ENCODE results near the gene AKAP5.

The AKAP5 gene, protein sequence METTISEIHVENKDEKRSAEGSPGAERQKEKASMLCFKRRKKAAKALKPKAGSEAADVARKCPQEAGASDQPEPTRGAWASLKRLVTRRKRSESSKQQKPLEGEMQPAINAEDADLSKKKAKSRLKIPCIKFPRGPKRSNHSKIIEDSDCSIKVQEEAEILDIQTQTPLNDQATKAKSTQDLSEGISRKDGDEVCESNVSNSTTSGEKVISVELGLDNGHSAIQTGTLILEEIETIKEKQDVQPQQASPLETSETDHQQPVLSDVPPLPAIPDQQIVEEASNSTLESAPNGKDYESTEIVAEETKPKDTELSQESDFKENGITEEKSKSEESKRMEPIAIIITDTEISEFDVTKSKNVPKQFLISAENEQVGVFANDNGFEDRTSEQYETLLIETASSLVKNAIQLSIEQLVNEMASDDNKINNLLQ

GRCh38 chr14:64465191-64465822 lies at the start of gene AKAP5:
Gene AKAP5, plus strand, starts transcription at chr14:64465499. Its CDS starts 2,896 bp downstream, at chr14:64468395.
- DNase-seq, result peak; percentile 59

- no peak for DNase-seq
These were observed 48.9 kb upstream of the AKAP5 start for GRCh38 chr14:64416348-64416932.

GRCh38 chr14:64417055-64417770 lies 48.1 kb upstream of the AKAP5 start:
- DNase-seq, result no peak

GRCh38 chr14:64417771-64418125 lies 47.6 kb upstream of the AKAP5 start:
- DNase-seq, result no peak

DNA sequence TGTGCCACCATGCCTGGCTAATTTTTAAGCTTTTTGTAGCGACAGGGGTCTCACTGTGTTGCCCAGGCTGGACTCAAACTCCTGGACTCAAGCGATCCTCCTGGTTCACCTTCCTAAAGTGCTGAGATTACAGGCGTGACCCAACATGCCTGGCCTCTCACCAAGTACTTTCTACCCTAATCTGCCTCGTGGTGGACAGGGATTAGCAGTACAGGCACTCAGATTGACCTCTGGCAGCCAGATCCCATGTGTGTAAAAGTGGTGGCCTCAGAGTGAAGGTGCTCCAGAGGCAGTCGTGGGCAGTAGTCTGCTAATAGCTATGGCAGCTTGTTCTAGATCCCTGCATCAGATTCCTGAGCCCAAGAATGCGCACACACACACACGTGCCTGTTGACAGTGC lies 46.3 kb upstream of the AKAP5 start:
- no peak for DNase-seq

GRCh38 chr14:64421166-64421565 lies 44.1 kb upstream of the AKAP5 start:
- no peak for DNase-seq

DNA sequence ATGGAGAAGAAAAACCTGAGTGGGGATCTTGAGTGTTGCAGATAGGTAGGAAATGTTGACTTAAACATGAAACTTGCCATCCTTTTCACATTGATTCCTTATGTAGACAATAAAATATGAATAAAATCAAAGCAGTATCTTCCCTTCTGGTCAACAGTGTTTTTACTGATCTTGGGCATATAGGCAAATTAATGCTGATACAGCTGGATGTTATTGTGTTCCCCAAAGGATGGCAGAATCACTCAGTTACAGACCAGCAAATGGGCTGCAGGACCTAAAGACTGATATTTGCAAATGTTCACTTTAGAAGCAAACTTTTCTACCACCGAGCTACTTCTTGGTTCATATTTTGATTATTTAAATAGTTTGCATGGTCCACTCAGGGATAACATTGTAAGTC lies 43.3 kb upstream of the AKAP5 start:
- no peak for DNase-seq

DNA sequence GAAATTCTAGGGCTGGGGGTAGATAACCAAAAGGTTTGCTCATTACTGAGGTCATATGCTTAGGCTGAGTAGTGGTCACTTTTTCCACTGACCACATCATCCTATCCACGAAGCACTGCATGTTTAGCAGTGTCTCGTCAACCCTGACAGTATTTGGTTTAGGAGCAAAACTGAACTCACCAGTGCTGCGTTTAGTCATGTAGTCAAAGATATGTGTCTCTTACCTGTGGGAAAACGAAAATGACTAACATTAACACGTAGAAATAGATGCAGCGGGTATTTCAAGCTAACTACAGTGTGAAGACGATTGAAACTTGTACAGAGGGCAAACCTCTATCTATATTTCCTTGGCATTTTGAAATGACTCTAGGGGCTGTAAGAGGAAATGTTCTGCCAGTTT lies 42.5 kb upstream of the AKAP5 start:
- DNase-seq, result no peak

- DNase-seq, result no peak
These were observed 41.3 kb upstream of the AKAP5 start for GRCh38 chr14:64423987-64424386.

GRCh38 chr14:64434528-64434927 lies 30.8 kb upstream of the AKAP5 start:
- DNase-seq, result no peak

DNA sequence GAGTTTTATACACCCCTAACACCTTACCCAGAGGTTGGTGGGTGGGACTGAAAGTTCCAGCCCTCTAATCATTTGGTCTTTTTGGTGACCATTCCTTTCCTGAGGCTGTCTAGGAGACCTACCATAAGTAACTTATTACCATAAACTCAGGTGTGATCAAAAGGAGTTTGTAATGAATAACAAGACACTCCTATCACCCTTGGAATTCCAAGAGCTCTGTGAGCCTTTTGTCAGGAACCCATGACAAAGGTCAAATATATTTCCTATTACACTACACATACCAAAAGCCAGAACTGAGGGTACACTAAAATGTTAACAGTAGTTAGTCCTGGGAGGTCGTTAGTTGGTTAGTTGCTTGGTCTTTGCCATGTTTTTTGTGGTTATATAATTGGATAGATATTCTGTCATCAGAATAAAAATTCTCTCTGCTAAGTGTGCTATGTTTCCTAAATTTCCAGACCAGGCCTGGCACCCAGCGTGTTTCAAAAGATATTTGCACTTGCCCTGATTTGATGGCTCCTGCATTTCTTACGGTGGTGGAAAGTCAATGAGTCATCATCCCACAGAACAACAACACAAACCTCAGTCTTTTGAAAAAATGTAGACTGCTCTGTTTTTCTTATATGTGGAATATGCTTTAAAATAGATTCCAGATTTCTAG lies 27.0 kb upstream of the AKAP5 start:
- no peak for DNase-seq

DNA sequence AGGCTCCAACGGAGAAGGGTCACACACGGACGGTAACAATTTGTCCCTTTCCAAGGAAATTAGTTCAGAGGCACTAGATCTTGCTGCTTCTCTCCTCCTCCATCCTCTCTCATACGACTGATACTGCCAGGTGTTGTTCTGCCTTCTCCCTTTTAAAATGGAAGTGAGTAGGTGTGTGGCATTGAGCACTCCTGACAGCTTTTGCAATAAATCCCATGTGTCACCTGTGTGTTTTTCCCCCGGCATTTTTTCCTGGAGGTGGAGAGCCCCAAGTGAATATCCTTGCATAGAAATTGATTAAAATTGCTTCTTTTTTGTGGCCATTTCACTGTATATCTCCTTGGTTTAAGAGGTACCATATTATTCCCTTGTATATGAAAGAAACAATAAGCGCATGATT lies 26.2 kb upstream of the AKAP5 start:
- no peak for DNase-seq

DNA sequence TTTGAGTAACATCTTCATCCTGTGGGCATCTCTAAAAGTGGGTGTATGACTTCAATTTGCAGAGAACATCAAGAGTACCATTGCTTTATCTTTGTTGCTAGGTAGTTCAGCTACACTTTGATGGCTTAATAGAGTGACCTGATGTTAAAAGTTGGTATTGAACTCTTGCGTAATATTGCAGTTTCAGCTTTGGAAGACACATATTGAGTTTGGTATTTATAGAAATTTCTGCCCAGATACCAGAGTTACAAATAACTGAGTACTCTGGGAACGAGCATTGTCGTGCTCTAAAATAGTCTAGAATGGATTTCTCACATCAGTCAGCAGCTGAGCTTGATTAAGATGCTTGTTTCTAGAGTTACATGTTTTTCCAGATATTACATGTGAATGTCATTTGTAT lies 24.8 kb upstream of the AKAP5 start:
- no peak for DNase-seq

- no peak for DNase-seq
These were observed 22.9 kb upstream of the AKAP5 start for GRCh38 chr14:64442300-64442988.

DNA sequence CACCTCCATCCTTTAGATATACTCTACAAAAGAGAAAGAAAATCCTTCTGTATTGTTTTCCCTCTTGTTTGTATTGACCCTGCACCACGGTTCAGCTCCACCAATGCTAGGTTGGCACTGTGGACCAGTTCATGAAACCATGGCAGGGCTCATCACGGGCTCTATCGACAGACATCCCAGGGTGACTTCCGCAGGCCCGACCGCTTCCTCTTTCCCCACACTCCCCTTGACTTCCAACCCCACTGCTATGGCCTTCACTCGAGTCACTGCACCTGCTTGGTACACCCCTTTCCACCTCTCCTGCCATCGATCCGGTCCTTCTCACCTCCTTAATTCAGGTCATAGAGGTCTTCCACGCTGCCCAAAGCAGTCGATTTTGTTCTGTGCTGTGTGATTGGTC lies 21.2 kb upstream of the AKAP5 start:
- no peak for DNase-seq

DNA sequence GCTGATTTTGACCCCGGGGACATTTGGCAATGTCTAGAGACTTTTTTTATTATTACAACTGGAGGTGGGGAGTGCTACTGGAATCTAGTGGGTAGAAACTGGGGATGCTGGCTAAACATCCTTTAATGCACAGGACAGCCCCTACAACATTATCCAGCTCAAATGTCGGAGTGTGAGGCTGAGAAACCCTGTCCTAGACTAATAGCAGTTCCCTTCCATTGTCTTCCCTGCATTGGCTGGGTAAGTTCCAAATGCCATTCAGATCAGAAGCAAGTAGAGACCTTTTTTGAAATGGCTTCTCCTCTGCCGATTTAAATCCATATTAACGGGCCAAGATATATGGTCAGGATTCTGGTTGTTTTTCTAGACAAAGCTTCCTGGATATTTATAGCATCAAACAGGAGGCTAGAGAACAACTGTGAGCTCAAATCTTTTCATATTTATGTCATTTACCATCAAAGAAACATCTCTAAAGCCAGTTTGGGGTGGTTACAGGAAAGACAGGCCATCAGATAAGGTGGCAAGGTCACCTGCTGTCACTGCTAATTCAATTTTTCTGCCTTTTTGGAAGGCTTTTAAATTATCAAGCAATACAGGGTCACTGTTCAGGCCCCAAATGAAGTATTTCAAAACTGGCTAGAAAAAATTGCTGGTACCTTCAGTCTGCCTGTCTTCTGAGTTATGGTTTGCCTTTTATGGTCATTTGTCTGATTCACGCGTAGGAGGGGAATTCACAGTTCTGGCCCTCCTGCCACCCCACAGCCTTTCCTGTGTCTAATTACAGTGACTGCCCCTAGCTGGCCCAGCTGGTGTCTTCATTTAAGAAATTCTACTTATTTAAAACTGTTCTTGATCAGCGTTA lies 20.1 kb upstream of the AKAP5 start:
- DNase-seq, result peak; percentile 41

DNA sequence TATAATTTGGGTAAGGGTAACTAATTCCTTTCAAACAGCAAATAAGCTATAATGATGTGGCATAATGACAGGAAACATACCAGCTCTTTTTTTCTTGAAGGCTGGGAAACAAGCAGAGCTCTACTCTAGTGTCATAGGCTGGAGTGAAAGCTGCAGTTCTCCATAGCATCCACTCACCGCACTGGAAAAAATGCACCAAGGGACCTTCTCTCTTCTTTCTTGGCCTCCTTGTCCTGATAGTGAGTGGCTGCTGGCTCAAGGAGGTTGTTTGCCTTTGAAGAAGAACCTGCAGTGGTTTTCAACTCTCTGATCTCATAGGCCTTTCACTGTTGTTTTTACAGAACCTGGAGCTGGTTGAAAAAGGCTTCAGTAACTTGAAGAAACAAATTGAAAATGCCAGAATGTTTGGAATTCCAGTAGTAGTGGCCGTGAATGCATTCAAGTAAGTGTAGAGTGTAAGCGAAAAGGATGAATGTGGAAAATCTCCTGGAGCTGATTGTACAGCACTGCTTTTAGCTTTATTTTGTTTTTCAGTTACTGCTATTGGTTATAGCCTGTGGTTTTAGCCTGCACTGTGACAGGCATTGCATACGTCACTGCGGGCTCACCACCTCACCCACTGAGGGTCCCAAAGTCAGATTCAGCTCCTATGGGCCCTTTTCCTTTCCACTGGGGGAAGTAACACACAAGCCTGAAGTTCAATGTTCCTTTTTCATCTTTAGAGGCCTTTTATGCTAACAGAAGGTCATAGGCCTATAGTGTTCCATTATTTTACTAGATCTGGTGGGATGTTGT lies 17.2 kb upstream of the AKAP5 start:
- DNase-seq, result no peak

GRCh38 chr14:64450255-64450654 lies 15.0 kb upstream of the AKAP5 start:
- DNase-seq, result no peak

GRCh38 chr14:64454671-64455070 lies 10.6 kb upstream of the AKAP5 start:
- DNase-seq, result no peak

GRCh38 chr14:64459405-64460136 lies 5.7 kb upstream of the AKAP5 start:
- no peak for DNase-seq
